Common myeloid progenitor, CD34-positive (primary cell): ENCODE measurements around the gene YKT6.

Experiments used
- CTCF ChIA-PET: fragments of 350-600 bp; sonication (Branson Sonifier 250); formaldehyde crosslinking; loops from one replicate; lab custom pipeline; 2021; ENCODE audit warnings: antibody characterized with exemption; lab: Charles Lee
- POLR2A ChIA-PET: fragments of 350-600 bp; sonication (Branson Sonifier 250); formaldehyde crosslinking; loops from one replicate; lab custom pipeline; 2021; ENCODE audit warnings: antibody characterized with exemption; lab: Charles Lee
- DNase-seq, 3 donors: peaks; one replicate each; pipeline versions ENCODE4 v3.0.0 to v3.0.0-alpha.2; 2013
- H3K27ac ChIP-seq, 2 experiments: 1 replicate in 1 of 2; 2 replicates in 1 of 2; pipeline ENCODE4 v1.7.0; 2013; ENCODE audit warnings: inconsistent platforms in 2 of 2, low read length in 2 of 2, mild to moderate bottlenecking in 2 of 2, low read depth in 1 of 2, moderate library complexity in 1 of 2; ENCODE audit not compliant: severe bottlenecking in 2 of 2, insufficient read depth in 1 of 2, poor library complexity in 1 of 2
- H3K27me3 ChIP-seq, 5 experiments: replicated peaks in 2 of 5; 1 replicate in 3 of 5; 2 replicates in 2 of 5; pipeline versions ENCODE4 v1.6.1 to v1.7.0; 2013; ENCODE audit warnings: low read length in 4 of 5, mild to moderate bottlenecking in 2 of 5, moderate library complexity in 2 of 5, inconsistent platforms in 1 of 5; ENCODE audit not compliant: insufficient read depth in 5 of 5, control insufficient read depth in 4 of 5
- H3K36me3 ChIP-seq, 4 experiments: 1 replicate in 2 of 4; 2 replicates in 2 of 4; pipeline versions ENCODE4 v1.6.1 to v1.7.0; 2013; ENCODE audit warnings: low read length in 3 of 4, control low read depth in 1 of 4, mild to moderate bottlenecking in 1 of 4; ENCODE audit not compliant: control insufficient read depth in 4 of 4, insufficient read depth in 4 of 4
- H3K4me1 ChIP-seq, 4 experiments: 1 replicate in 3 of 4; 2 replicates in 1 of 4; pipeline versions ENCODE4 v1.6.1 to v1.7.1; 2013; ENCODE audit warnings: low read length in 3 of 4, mild to moderate bottlenecking in 3 of 4, control low read depth in 1 of 4, inconsistent platforms in 1 of 4, moderate library complexity in 1 of 4; ENCODE audit not compliant: control insufficient read depth in 4 of 4, insufficient read depth in 4 of 4; ENCODE audit errors: control extremely low read depth in 1 of 4
- H3K4me3 ChIP-seq, 7 experiments: 1 replicate in 4 of 7; 2 replicates in 3 of 7; pipeline versions ENCODE4 v1.5.1 to v1.7.0; 2013; ENCODE audit warnings: mild to moderate bottlenecking in 7 of 7, low read length in 6 of 7, moderate library complexity in 6 of 7, inconsistent platforms in 2 of 7, low read depth in 2 of 7, control low read depth in 1 of 7; ENCODE audit not compliant: insufficient read depth in 4 of 7, control insufficient read depth in 1 of 7; ENCODE audit errors: extremely low read depth in 1 of 7
- H3K9me3 ChIP-seq, 5 experiments: 1 replicate in 4 of 5; 2 replicates in 1 of 5; pipeline versions ENCODE4 v1.6.1 to v1.7.1; 2013; ENCODE audit warnings: low read length in 4 of 5, mild to moderate bottlenecking in 2 of 5, inconsistent platforms in 1 of 5, low read depth in 1 of 5, moderate library complexity in 1 of 5; ENCODE audit not compliant: control insufficient read depth in 4 of 5, insufficient read depth in 2 of 5; ENCODE audit errors: control extremely low read depth in 1 of 5
- WGBS: methylation state at CpG from one replicate; pipeline ENCODE4 v1.1.5; 2013; ENCODE audit not compliant: insufficient coverage; 5-methylcytosine and 5-hydroxymethylcytosine counted together

Gene YKT6

DNA sequence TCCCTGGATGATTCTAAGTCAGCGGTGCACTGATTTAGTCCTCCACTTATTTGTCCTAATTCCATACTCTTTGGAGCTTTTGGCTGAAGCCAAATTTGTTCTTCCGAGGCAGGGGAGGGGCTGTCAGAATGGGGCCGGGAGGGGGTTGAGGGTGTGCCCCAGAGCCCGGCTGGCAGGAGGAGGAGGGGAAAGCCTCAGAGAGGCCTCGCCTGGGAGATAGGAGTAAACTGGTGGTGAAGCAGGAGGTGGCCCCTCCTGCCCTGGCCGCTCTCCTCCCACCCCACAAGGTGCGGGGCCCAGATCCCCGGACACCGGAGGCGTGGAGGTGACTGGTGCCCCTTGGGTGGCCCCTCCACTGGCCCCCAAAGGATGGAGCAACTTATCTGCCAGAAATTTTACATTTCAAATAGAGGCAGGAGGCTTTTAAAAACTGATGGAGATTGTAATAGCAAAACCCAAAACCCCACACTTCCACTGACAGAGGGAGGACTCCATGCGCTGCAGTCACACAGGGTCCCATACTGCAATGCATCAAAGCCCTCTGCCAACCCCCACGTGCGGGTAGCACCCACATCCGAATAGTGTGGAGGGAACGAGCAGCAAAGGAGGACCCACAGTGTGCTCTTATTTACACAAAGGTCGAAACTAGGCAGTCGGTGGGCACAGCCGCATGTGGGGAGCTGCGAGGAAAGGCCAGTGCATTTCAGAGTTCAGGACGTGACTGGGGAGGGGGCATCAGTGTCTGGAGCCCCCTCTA, 62.7 kb downstream of the YKT6 start:
- Histone ChIP-seq H3K27me3 (peaks cover 0 to 5% (median 0%) of the 10 kb centered on the region in 5 experiments), H3K9me3 (no peaks in the 10 kb centered on the region), H3K4me1 (peaks cover 0 to 18% (median 12%) of the 10 kb centered on the region in 4 experiments), H3K27ac (no peak overlapping the region), H3K4me3 (no peak overlapping the region), H3K36me3 (no peaks in the 10 kb centered on the region)
- WGBS: 94% methylated on average over 16 of the region's 20 CpGs
- ChIA-PET CTCF (no interaction called here), POLR2A (no interaction called here)
- no peak for DNase-seq
